Activated CD8-positive, alpha-beta memory T cell treated with anti-CD3 and anti-CD28 coated beads for 24 hours (primary cell): ENCODE results near the gene ITIH1.
A peak's percentile ranks its signal among the peaks of the same experiment; 100 is the strongest.
"Not testable (repeated sequence)": the region's sequence is repeated elsewhere in the genome, so short reads cannot be mapped to it uniquely, and the experiment has no call there.

Source experiments
- DNase-seq: peaks from one replicate; pipeline ENCODE4 v3.0.0-alpha.2; 2020

The ITIH1 gene

GRCh38 chr3:52774901-52775864 is 2.2 kb upstream of the ITIH1 start:
- DNase-seq, result no peak

GRCh38 chr3:52775877-52776276 is 1.5 kb upstream of the ITIH1 start:
- no peak for DNase-seq

- DNase-seq, result not testable (repeated sequence)
Observed at GRCh38 chr3:52776486-52776885, 913 bp upstream of the ITIH1 start.

- peak; percentile 51 for DNase-seq
Observed at GRCh38 chr3:52777959-52778805, 783 bp downstream of the ITIH1 start.

GRCh38 chr3:52779011-52779836 is 1.8 kb downstream of the ITIH1 start:
- peak; percentile 43 for DNase-seq

- no peak for DNase-seq
Observed at GRCh38 chr3:52779837-52780585, 2.6 kb downstream of the ITIH1 start.

- DNase-seq, result no peak
Observed at GRCh38 chr3:52781741-52782140, 4.3 kb downstream of the ITIH1 start.

- DNase-seq, result no peak
Observed at GRCh38 chr3:52782412-52783210, 5.2 kb downstream of the ITIH1 start.

- no peak for DNase-seq
Observed at GRCh38 chr3:52783211-52783555, 5.8 kb downstream of the ITIH1 start.

GRCh38 chr3:52784021-52784621 is 6.7 kb downstream of the ITIH1 start:
- DNase-seq, result no peak

- no peak for DNase-seq
Observed at GRCh38 chr3:52784931-52785590, 7.7 kb downstream of the ITIH1 start.

GRCh38 chr3:52786330-52787215 is 9.2 kb downstream of the ITIH1 start:
- no peak for DNase-seq

- DNase-seq, result no peak
Observed at GRCh38 chr3:52787246-52787645, 9.8 kb downstream of the ITIH1 start.

- no peak for DNase-seq
Observed at GRCh38 chr3:52787672-52788625, 10.6 kb downstream of the ITIH1 start.

- no peak for DNase-seq
Observed at GRCh38 chr3:52788890-52789745, 11.7 kb downstream of the ITIH1 start.

- DNase-seq, result no peak
Observed at GRCh38 chr3:52789746-52790040, 12.3 kb downstream of the ITIH1 start.

GRCh38 chr3:52790337-52790736 is 12.9 kb downstream of the ITIH1 start:
- no peak for DNase-seq
